GM13977 (cell line): ENCODE results near the gene ITPRIPL2.

Experiments
- DNase-seq: peaks from one replicate; pipeline ENCODE4 v3.0.0; 2012; ENCODE audit warnings: low spot score
- CTCF ChIP-seq: IDR thresholded peaks from 2 replicates; pipeline ENCODE4 v1.5.1; 2012; ENCODE audit warnings: mild to moderate bottlenecking, control low read depth; ENCODE audit not compliant: insufficient read depth; ENCODE audit errors: extremely low read depth, missing control alignments
- in situ Hi-C: fragments of 300-500 bp; cut with MboI; formaldehyde crosslinking; loops from one replicate; pipeline ENCODE4 v1.12.0; 2022; ENCODE audit warnings: low sequenced_read_pairs, low pct_unique_long_range_greater_than_20kb, mixed read lengths, inconsistent platforms; ENCODE audit not compliant: unreplicated experiment

The ITPRIPL2 gene

DNA sequence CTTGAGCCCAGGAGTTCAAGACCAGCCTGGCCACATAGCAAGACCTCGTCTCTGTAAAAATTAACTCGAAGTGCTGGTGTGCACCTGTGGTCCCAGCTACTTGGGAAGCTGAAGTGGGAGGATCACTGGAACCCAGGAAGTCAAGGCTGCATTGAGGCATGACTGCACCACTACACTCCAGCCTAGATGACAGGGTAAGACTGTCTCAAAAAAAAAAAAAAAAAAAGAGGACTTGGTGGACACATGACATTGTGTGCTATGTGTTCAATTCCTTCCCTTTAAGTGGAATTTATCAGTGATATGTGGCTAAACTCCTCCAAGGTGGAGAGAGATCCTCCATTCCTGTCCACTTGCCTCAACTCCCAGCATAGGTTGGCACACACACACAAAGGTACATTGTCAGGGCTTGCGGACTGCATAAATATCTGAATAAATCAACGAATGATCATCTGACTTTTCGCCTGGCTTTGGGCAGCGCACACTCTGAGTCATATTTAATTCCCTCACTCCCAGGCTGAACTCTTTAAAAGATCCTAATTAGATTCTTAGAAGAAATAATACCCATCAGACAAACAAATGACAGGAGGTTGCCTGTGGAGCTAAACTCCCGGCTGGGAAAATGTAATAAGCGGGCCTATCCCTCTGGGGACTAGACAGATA, 29.3 kb downstream of the ITPRIPL2 start:
- DNase-seq = no peak
- no peak for TF ChIP-seq CTCF
- in situ Hi-C loops = no loop called here

- in situ Hi-C loops = no loop called here
- TF ChIP-seq CTCF = no peak
- DNase-seq = no peak
Measured at GRCh38 chr16:19143599-19143956, 29.8 kb downstream of the ITPRIPL2 start.

- in situ Hi-C loops = no loop called here
- TF ChIP-seq CTCF = no peak
- DNase-seq = no peak
Measured at GRCh38 chr16:19145010-19145409, 31.2 kb downstream of the ITPRIPL2 start.

DNA sequence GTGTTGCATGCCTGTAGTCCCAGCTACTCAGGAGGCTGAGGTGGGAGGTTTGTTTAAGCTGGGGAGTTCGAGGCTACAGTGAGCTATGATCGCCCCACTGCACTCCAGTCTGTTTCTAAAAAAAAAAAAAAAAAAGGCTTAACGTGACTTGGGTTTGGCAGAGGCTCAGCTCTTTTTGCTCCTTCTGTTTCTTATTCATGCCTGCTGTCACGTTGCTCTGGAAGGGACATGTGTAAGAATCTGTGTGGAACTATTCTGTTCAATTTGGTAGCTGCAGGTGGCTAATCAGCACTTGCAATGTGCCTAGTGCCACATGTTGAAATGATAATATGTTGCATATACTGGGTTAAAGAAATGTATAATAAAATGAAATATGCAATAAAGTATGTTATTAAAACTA, 33.4 kb downstream of the ITPRIPL2 start:
- in situ Hi-C loops = no loop called here

GRCh38 chr16:19147627-19148026, 33.9 kb downstream of the ITPRIPL2 start:
- no peak for TF ChIP-seq CTCF
- no peak for DNase-seq
- in situ Hi-C loops = no loop called here

More for the DNA sequence above, 33.4 kb downstream of the ITPRIPL2 start:
- TF ChIP-seq CTCF = no peak
- DNase-seq = no peak

DNA sequence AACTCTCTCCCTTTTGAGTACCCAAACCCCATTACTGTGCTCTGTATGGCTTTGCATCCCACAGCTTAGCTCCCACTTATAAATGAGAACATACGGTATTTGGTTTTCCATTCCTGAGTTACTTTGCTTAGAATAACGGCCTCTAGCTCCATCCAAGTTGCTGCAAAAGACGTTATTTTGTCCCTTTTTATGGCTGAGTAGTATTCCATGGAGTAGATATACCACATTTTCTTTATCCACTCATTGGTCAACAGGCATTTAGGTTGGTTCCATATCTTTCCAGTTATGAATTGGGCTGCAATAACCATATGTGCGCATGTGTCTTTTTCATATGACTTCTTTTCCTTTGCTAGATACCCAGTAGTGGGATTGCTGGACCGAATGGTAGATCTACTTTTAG, 34.4 kb downstream of the ITPRIPL2 start:
- in situ Hi-C loops = no loop called here
- no peak for TF ChIP-seq CTCF
- DNase-seq = no peak

GRCh38 chr16:19151310-19151709, 37.5 kb downstream of the ITPRIPL2 start:
- no peak for TF ChIP-seq CTCF
- in situ Hi-C loops = no loop called here
- no peak for DNase-seq
